Neural cell (in vitro differentiated cells): Measurements from ENCODE around the gene SIGLEC15. TPM values are rescaled to one million over a fixed set of nuclear protein-coding genes. Genes with fewer than 3 reads are reported as not detected.

Source experiments
- H2AFZ ChIP-seq: fragments of 200-600, 300-800 bp; sonication (generic), shearing (Covaris generic); 2 replicates; pipeline ENCODE4 v1.6.0; 2014; ENCODE audit warnings: low read depth, mild to moderate bottlenecking, antibody characterized with exemption, low read length, moderate library complexity
- H3F3A ChIP-seq: fragments of 200-600 bp; shearing (Covaris generic); 2 replicates; pipeline ENCODE4 v1.6.1; 2016; ENCODE audit warnings: mild to moderate bottlenecking, moderate library complexity, mixed read lengths, antibody characterized with exemption, low read length; ENCODE audit not compliant: insufficient read depth, poor library complexity, severe bottlenecking
- H3K27ac ChIP-seq: fragments of 200-600, 300-800 bp; sonication (generic), shearing (Covaris generic); 2 replicates; pipeline ENCODE4 v1.5.1; 2014; ENCODE audit warnings: mild to moderate bottlenecking, low read length, moderate library complexity
- H3K27me3 ChIP-seq: fragments of 300-800, 200-600 bp; sonication (generic), shearing (Covaris generic); 2 replicates; pipeline ENCODE4 v1.6.0; 2014; ENCODE audit warnings: mild to moderate bottlenecking, low read depth, low read length, moderate library complexity; ENCODE audit not compliant: insufficient read depth
- H3K36me3 ChIP-seq: fragments of 300-800, 200-600 bp; sonication (generic), shearing (Covaris generic); 2 replicates; pipeline ENCODE4 v1.5.1; 2014; ENCODE audit warnings: mild to moderate bottlenecking, antibody characterized with exemption, low read length, moderate library complexity; ENCODE audit not compliant: insufficient read depth
- H3K4me2 ChIP-seq: fragments of 300-800, 200-600 bp; sonication (generic), shearing (Covaris generic); 2 replicates; pipeline ENCODE4 v1.6.0; 2014; ENCODE audit warnings: mild to moderate bottlenecking, low read length
- H3K4me3 ChIP-seq: fragments of 300-800, 200-600 bp; sonication (generic), shearing (Covaris generic); 2 replicates; pipeline ENCODE4 v1.5.1; 2014; ENCODE audit warnings: mild to moderate bottlenecking, low read length, moderate library complexity
- H3K79me2 ChIP-seq: fragments of 200-600 bp; shearing (Covaris generic); replicated peaks from 2 replicates; pipeline ENCODE4 v1.6.0; 2014; ENCODE audit warnings: mild to moderate bottlenecking, low read length, moderate library complexity; ENCODE audit not compliant: insufficient read depth
- H3K9ac ChIP-seq: fragments of 300-800, 200-600 bp; sonication (generic), shearing (Covaris generic); 2 replicates; pipeline ENCODE4 v1.6.1; 2016; ENCODE audit warnings: mild to moderate bottlenecking, low read length, mixed read lengths
- H3K9me2 ChIP-seq: fragments of 200-600 bp; shearing (Covaris generic); 2 replicates; pipeline ENCODE4 v1.6.1; 2016; ENCODE audit warnings: mild to moderate bottlenecking, low read length, mixed read lengths; ENCODE audit not compliant: insufficient read depth
- H3K9me3 ChIP-seq: fragments of 200-600, 300-800 bp; sonication (generic), shearing (Covaris generic); 2 replicates; pipeline ENCODE4 v1.6.1; 2016; ENCODE audit warnings: mild to moderate bottlenecking, mixed run types, low read length, moderate library complexity, mixed read lengths
- H4K20me1 ChIP-seq: fragments of 200-600 bp; shearing (Covaris generic); 2 replicates; pipeline ENCODE4 v1.6.1; 2016; ENCODE audit warnings: mild to moderate bottlenecking, mixed run types; ENCODE audit not compliant: insufficient read depth
- CTCF ChIP-seq: fragments of 450-650 bp; IDR thresholded peaks from 2 replicates; pipeline ENCODE4 v1.5.1; 2014; ENCODE audit warnings: antibody characterized with exemption, mild to moderate bottlenecking, moderate library complexity; ENCODE audit not compliant: poor library complexity, severe bottlenecking
- EP300 ChIP-seq: fragments of 450-650 bp; conservative IDR thresholded peaks from 2 replicates; pipeline ENCODE4 v1.6.1; 2014; ENCODE audit warnings: antibody characterized with exemption, mild to moderate bottlenecking, moderate library complexity; ENCODE audit not compliant: poor library complexity, severe bottlenecking
- EZH2 ChIP-seq: fragments of 200-600, 300-800 bp; shearing (Covaris generic), sonication (generic); IDR thresholded peaks from 2 replicates; pipeline ENCODE4 v1.6.1; 2014; ENCODE audit warnings: antibody characterized with exemption, low read length, borderline replicate concordance, mild to moderate bottlenecking; ENCODE audit not compliant: insufficient read depth, poor library complexity, severe bottlenecking
- MXI1 ChIP-seq: fragments of 450-650 bp; conservative IDR thresholded peaks from 2 replicates; pipeline ENCODE4 v1.6.1; 2014; ENCODE audit warnings: antibody characterized with exemption, mild to moderate bottlenecking; ENCODE audit not compliant: poor library complexity, severe bottlenecking
- POLR2AphosphoS5 ChIP-seq: IDR thresholded peaks from 2 replicates; pipeline ENCODE4 v1.6.1; 2012
- RAD21 ChIP-seq: fragments of 450-650 bp; conservative IDR thresholded peaks from 2 replicates; pipeline ENCODE4 v1.6.1; 2014; ENCODE audit warnings: antibody characterized with exemption, mild to moderate bottlenecking, moderate library complexity
- SMC3 ChIP-seq: fragments of 450-650 bp; conservative IDR thresholded peaks from 2 replicates; pipeline ENCODE4 v1.6.1; 2014; ENCODE audit warnings: antibody characterized with exemption, mild to moderate bottlenecking, moderate library complexity; ENCODE audit not compliant: poor library complexity
- TAF1 ChIP-seq: IDR thresholded peaks from 2 replicates; pipeline ENCODE4 v1.6.1; 2012; ENCODE audit warnings: low read depth
- polyA plus RNA-seq: library from polyadenylated mRNA; depleted of rRNA; stranded (reverse); fragments of >200 nt; gene quantifications from 2 replicates; pipeline ENCODE4 v1.2.3, GENCODE V29; 2014
- TF ChIP-seq, protein P1 (sequence below): IDR thresholded peaks from 2 replicates; pipeline ENCODE4 v1.6.1; 2012; ENCODE audit warnings: borderline replicate concordance

The SIGLEC15 gene
- polyA plus RNA-seq, 1 donor from 2014 or later, result not detected

DNA sequence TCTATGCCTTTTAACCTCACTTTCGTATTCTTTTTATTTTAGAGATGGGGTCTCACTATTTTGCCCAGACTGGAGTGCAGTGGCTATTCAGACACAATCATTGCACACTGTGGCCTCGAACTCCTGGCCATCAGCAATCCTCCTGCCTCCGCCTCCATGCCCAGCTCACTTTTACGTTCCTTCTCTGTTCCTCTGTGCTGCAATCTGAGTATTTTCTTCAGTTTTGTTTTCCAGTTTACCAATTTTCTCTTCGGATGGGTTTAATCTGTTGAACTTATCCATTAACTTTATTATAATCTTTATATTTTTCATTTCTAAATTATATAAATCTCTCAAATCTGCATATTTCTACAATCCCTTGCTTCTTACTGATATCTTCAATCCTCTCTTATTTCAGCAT is 38.6 kb downstream of the SIGLEC15 start:
- Histone ChIP-seq H3K79me2 (no peaks in the 10 kb centered on the region), H3K27ac (no peak overlapping the region), H3K4me2 (no peak overlapping the region), H3K9me2 (no peaks in the 10 kb centered on the region), H3K9me3 (peaks cover 5% of the 10 kb centered on the region), H3K4me3 (no peak overlapping the region), H2AFZ (no peak overlapping the region), H3K27me3 (no peaks in the 10 kb centered on the region), H3F3A (no peaks in the 10 kb centered on the region), H4K20me1 (no peaks in the 10 kb centered on the region), H3K36me3 (peaks cover 13% of the 10 kb centered on the region), H3K9ac (no peak overlapping the region)
- TF ChIP-seq CTCF (no peak), MXI1 (no peak), EZH2 (no peak)
- TF ChIP-seq, protein P1, sequence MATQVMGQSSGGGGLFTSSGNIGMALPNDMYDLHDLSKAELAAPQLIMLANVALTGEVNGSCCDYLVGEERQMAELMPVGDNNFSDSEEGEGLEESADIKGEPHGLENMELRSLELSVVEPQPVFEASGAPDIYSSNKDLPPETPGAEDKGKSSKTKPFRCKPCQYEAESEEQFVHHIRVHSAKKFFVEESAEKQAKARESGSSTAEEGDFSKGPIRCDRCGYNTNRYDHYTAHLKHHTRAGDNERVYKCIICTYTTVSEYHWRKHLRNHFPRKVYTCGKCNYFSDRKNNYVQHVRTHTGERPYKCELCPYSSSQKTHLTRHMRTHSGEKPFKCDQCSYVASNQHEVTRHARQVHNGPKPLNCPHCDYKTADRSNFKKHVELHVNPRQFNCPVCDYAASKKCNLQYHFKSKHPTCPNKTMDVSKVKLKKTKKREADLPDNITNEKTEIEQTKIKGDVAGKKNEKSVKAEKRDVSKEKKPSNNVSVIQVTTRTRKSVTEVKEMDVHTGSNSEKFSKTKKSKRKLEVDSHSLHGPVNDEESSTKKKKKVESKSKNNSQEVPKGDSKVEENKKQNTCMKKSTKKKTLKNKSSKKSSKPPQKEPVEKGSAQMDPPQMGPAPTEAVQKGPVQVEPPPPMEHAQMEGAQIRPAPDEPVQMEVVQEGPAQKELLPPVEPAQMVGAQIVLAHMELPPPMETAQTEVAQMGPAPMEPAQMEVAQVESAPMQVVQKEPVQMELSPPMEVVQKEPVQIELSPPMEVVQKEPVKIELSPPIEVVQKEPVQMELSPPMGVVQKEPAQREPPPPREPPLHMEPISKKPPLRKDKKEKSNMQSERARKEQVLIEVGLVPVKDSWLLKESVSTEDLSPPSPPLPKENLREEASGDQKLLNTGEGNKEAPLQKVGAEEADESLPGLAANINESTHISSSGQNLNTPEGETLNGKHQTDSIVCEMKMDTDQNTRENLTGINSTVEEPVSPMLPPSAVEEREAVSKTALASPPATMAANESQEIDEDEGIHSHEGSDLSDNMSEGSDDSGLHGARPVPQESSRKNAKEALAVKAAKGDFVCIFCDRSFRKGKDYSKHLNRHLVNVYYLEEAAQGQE, result no peak

DNA sequence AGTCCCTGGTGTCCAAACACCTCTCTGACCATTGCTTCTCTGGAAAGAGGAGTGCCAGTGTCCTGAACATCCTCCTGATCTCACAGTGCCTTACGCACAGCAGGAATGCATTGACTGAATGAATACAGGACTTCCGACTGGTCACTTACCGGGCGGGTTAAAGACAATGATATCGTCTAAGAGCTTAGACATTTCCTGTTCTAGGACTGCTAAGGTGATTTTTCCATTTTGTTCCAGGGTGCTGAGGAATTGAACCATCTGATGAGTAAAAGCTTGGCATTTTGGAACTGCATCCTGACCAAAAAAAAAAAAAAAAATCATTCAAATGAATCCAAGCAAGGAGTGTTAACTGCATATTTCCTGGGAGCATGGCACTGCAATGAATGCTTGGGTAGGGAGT is 40.0 kb downstream of the SIGLEC15 start:
- Histone ChIP-seq H2AFZ (no peak overlapping the region), H3K27me3 (no peaks in the 10 kb centered on the region), H3K4me2 (no peak overlapping the region), H3F3A (no peaks in the 10 kb centered on the region), H3K4me3 (no peak overlapping the region), H3K9me3 (peaks cover 5% of the 10 kb centered on the region), H3K36me3 (peaks cover 13% of the 10 kb centered on the region), H3K9ac (no peak overlapping the region), H4K20me1 (no peaks in the 10 kb centered on the region), H3K27ac (no peak overlapping the region), H3K79me2 (no peaks in the 10 kb centered on the region), H3K9me2 (no peaks in the 10 kb centered on the region)
- TF ChIP-seq TAF1 (no peak), POLR2AphosphoS5 (no peak), MXI1 (no peak), EZH2 (no peak), RAD21 (no peak), CTCF (no peak), SMC3 (no peak), EP300 (no peak)
- TF ChIP-seq, protein P1, result no peak
